Fibroblast of the conjunctiva (primary cell): ENCODE results near the gene TMEM91.
"Not testable (repeated sequence)": the region's sequence is repeated elsewhere in the genome, so short reads cannot be mapped to it uniquely, and the experiment has no call there.

Experiments
- DNase-seq: peaks from one replicate; pipeline ENCODE4 v3.0.0-alpha.2; 2010; ENCODE audit warnings: low read depth

The TMEM91 gene

GRCh38 chr19:41353466-41354342, 22.6 kb upstream of the TMEM91 start, which contains the start of gene TGFB1:
Gene TGFB1 (minus strand): TSS chr19:41353922. CDS start chr19:41353044, 878 bp downstream.
- DNase-seq = peak; percentile 67

GRCh38 chr19:41354343-41354953, 21.9 kb upstream of the TMEM91 start:
- no peak for DNase-seq

GRCh38 chr19:41355035-41355434, 21.3 kb upstream of the TMEM91 start:
- no peak for DNase-seq

GRCh38 chr19:41355802-41356201, 20.5 kb upstream of the TMEM91 start:
- no peak for DNase-seq

- no peak for DNase-seq
Measured at GRCh38 chr19:41356984-41357739, 19.2 kb upstream of the TMEM91 start.

- DNase-seq = no peak
Measured at GRCh38 chr19:41357746-41358145, 18.6 kb upstream of the TMEM91 start.

- DNase-seq = no peak
Measured at GRCh38 chr19:41359741-41360140, 16.6 kb upstream of the TMEM91 start.

- DNase-seq = no peak
Measured at GRCh38 chr19:41362143-41362847, 14.0 kb upstream of the TMEM91 start.

GRCh38 chr19:41363371-41363752, 13.0 kb upstream of the TMEM91 start:
- DNase-seq = no peak

- peak; percentile 98 for DNase-seq
Measured at GRCh38 chr19:41363753-41364523, 12.4 kb upstream of the TMEM91 start, which contains the start of gene B9D2. Gene B9D2 (minus strand): TSS chr19:41364149. CDS start chr19:41363519, 630 bp downstream.

- DNase-seq = no peak
Measured at GRCh38 chr19:41364524-41365391, 11.6 kb upstream of the TMEM91 start.

- no peak for DNase-seq
Measured at GRCh38 chr19:41366089-41366488, 10.2 kb upstream of the TMEM91 start.

GRCh38 chr19:41367848-41368301, 8.5 kb upstream of the TMEM91 start:
- peak; percentile 69 for DNase-seq

GRCh38 chr19:41369769-41370168, 6.6 kb upstream of the TMEM91 start:
- no peak for DNase-seq

- not testable (repeated sequence) for DNase-seq
Measured at GRCh38 chr19:41371119-41371518, 5.2 kb upstream of the TMEM91 start.

GRCh38 chr19:41371541-41371940, 4.8 kb upstream of the TMEM91 start:
- DNase-seq = no peak

- DNase-seq = no peak
Measured at GRCh38 chr19:41372501-41372900, 3.8 kb upstream of the TMEM91 start.

- DNase-seq = peak; percentile 89
Measured at GRCh38 chr19:41373993-41374392, 2.3 kb upstream of the TMEM91 start.

- no peak for DNase-seq
Measured at GRCh38 chr19:41376998-41377365, 649 bp downstream of the TMEM91 start.
